HG02852 (cell line): ENCODE data around the gene S100A14.

Experiments used
- ATAC-seq: cut with Tn5 transposase; IDR thresholded peaks from one replicate; pipeline ENCODE4 v1.9.1; 2021; ENCODE audit warnings: mild to moderate bottlenecking, moderate library complexity; ENCODE audit not compliant: unreplicated experiment

S100A14 gene

DNA sequence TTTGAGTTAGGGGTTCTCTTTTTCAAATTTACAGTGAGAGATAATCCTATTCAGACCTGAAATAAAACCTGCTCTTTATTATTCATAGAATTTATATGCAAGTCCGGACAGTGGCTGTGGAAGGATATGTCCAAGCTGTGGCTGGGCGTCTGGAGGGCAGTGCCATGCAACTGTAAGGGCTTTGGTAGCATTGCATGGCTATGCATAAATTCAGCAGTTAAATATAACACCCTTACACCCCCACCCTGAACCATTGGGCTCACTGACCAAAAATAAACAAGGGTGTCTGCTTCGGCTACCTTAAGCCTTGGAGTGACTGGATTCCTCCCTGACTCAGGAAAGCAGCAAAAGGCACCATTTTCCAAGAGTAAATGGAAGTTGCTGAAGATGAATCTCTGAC lies 23.2 kb upstream of the S100A14 start:
- no peak for ATAC-seq

DNA sequence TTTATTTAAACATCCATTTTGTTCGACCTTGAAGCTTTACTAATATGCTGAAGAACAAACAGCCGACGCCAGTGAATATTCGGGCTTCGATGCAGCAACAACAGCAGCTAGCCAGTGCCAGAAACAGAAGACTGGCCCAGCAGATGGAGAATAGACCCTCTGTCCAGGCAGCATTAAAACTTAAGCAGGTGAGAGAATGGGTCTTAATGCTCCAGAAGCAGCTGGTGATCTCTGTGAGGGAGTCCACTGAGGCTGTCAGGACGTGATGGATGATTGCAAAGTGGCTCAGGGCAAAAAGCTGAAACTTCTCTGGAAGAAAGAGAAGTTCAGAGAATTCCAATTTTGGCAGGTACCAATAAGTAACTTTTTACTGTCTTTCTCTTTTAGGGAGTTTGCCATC lies 22.1 kb upstream of the S100A14 start:
- ATAC-seq, result no peak

DNA sequence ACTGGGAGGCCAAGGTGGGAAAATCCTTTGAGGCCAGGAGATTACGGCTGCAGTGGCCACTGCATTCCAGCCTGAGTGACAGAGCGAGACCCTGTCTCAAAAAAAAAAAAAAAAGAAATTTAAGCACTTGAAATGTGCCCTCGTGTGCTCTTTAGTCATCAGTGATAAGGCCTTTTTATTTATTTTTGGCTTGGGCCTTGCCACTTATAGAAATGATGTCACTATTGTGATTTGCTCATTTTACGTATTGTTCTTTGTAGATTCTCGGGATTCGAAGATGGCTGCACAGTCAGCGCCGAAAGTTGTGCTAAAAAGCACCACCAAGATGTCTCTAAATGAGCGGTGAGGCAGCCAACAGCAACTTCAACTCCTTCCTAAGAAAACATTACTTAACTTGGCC lies 20.2 kb upstream of the S100A14 start:
- ATAC-seq, result no peak

DNA sequence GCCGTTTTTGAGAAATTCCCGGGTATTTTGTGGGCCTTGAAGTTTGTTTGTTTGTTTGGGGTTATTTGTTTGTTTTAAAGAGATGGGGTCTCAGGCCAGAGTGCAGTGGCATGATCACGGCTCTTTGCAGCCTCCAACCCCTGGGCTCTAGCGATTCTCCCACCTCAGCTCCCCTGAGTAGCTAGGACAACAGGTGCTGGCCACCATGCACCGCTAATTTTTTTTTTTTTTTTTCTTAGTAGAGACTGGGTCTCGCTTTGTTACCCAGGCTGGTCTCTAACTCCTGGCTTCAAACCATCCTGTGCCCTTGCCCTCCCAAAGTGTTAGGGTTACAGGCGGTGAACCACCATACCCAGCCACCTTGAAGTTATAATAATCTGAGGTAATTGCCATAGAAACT lies 19.7 kb upstream of the S100A14 start:
- ATAC-seq, result no peak

DNA sequence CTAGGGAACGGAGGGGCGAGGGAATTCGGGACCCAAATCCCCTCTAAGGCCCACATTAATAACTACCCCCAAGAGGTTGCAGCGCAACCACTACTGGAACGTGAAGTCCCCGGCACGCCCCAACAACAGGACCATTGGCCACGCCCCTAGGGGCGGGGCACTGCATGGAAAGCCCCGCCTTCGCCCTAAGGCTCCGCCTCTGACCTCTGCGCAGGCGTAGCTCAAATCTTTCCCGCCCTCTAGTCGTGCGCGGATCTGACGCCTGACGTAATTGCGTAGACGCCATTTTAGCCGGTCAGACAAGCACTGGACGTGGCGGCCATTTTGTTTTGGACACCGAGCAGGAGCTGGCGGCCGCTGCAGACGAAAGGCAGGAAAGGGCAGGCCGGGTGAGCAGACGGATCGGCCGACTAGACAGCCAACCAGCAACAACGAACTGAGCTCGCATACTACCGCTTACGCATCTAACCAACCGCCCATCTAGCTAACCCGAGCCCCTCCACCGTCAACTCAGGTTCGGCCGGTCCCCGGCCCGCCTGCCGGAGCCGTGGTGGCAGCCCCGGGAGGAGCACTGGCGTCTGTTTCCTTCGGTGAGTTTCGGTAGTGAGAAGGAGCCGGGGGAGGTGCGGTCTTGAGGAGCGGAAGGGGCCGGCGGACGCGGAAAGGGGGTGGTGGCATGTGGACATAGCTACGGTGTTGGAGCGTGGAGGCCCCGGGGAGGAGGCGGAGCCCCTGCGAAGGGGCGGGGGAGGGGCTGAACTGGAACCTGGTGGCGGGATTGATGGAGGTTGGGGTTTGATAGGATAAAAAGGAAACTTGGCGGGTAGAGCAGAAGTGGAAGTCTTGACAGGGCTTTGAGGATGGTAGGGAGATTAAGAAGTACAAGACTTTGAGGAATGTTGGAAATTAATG lies 17.9 kb upstream of the S100A14 start, which contains the start of gene CHTOP:
Gene CHTOP, plus strand, starts transcription at position 313 of the 912 bp plus-strand sequence. CDS start 2,523 bp downstream, outside the sequence.
- ATAC-seq, result peak; percentile 87

DNA sequence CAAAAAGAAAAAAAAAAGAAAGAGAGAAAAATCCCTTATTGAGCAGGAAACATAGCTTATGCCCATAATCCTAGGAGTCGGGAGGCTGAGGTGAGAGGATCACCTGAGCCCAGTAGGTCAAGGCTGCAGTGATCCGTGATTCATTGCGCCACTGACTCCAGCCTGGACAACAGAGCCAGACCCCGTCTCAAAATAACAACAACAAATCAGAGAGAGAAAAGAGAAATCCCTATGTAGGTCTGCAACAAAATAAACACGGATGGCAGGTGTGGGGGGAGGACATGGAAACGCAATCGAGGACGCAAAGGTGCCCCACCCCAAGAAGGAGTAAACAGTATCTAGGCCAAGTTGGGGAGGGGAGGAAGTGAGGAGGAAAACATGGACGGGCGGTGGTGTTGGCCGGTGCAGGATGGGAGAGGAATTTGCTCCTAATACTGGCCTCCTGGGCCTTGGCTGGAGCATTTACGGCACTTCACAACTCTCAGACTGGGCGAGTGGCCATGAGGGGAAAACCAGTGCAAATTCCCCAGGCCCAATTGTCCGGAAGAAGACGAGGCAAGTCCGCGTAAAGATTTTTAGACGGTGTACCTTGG lies 17.1 kb upstream of the S100A14 start:
- ATAC-seq, result peak; percentile 4

DNA sequence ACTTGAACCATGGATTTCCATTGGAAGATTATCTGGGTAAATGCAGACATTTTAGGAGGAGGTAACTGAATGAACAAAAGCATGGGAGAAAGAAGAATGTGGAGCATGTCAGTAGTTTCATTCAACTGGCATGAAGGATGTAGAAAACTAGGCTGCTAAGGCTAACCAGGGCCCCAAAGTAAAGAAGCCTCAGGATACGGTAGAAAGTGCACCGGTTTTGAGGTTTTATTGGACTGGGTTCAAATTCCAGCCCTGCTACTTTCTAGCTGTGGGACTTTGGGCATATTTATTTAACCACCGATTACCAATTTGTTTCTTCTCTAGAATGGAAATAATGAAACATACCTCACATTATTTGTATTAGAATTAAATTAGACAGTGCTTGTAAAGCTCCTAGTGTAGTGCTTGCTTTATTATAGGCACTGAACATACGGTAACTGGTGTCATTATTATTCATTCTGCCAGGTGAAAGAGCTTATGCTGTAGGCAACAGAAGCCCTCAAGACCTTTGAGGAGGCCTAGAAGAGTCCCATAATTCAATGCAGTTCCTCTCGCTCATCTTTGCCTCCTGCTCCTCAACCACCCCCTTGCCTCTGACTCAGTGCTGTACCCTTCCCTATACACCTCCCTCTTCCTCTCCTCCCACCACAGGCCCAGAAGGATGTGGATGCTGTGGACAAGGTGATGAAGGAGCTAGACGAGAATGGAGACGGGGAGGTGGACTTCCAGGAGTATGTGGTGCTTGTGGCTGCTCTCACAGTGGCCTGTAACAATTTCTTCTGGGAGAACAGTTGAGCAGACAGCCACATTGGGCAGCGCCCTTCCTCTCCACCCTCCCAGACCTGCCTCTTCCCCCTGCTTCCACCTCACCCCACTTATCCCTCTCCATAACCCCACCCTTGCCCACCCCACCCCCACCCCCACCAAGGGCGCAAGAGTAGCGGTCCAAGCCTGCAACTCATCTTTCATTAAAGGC lies 15.2 kb upstream of the S100A14 start:
- ATAC-seq, result no peak

DNA sequence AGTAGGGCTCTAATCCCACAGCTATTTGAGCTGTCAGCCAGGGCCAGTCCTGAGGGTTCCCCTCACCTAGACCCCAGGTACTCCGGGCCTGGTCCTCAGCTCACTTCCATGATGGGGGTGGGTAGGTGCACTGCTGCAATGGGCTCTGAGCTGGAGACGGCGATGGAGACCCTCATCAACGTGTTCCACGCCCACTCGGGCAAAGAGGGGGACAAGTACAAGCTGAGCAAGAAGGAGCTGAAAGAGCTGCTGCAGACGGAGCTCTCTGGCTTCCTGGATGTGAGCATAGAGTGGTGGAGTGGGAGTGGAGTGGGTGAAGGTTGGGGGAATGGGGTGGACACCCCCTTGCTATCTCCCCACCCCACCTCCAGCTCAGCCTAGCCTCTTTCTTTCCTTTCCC lies 14.3 kb upstream of the S100A14 start:
- ATAC-seq, result no peak

DNA sequence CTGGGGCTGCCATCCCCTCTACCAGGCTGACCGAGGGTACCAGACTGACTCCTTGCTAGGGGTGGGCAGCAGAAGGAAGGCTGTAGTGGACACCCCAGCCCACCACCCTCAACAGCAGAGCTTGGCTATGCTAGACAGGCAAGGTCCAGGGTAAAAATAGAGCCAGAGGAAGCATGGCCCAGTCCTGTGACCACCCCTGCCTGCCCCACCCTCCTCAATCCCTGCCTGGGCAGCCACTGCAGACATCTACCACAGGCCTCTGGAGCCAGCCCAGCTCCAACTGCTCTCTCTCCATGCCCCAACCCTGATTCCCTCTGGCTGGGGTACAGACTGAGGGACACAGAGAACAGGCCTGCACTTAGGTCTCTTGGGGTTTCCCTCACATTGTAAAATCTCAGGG lies 13.8 kb upstream of the S100A14 start:
- no peak for ATAC-seq

DNA sequence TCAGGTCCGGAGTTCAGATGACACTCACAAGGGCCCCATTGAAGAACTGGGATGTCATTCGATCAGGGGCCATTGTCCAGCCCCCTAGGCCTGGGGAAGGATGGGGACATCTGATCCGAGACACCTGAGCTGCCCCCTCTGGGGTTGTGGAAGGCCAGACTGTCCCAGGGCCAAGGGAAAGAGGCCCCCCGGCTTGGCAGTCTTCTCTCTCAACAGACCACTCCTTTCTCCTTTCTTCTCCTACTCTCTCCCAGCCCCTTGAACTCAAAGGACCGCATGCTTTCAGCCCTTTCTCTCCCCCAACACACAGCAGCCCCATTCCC lies 13.2 kb upstream of the S100A14 start:
- no peak for ATAC-seq

DNA sequence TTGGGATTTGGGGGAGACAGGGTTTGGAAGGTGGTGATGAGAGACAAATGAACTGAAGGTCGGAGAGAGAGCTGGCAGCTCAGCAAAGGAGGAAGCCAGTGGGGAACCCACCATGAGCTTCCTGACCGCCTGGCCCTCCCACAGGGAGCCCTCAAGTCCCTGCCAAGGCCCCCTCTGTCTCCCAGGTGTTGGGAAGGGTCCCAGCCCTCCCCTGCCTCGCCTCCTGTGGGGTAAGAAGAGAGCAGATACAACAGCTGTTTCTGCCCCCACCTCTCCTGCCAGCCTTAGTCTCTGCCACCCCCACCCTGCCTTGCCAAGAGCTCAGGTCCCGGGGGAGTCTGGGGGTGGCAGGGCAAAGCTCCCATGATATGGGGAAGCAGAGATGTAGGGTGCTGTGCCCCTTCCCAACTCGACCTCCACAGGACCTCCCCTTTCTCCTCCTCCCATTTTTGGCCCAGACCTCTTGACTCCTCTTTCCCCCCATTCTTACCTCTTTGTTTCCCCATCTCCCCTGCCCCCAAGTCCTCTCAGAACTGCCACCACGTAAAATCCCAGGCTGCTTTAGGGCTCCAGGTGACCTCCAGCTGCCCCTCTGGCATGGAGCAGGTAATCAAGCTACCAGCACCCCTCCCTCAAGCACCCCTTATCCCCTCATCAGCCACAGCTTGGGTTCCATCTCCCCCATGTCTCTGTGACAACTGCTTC lies 12.7 kb upstream of the S100A14 start:
- no peak for ATAC-seq

DNA sequence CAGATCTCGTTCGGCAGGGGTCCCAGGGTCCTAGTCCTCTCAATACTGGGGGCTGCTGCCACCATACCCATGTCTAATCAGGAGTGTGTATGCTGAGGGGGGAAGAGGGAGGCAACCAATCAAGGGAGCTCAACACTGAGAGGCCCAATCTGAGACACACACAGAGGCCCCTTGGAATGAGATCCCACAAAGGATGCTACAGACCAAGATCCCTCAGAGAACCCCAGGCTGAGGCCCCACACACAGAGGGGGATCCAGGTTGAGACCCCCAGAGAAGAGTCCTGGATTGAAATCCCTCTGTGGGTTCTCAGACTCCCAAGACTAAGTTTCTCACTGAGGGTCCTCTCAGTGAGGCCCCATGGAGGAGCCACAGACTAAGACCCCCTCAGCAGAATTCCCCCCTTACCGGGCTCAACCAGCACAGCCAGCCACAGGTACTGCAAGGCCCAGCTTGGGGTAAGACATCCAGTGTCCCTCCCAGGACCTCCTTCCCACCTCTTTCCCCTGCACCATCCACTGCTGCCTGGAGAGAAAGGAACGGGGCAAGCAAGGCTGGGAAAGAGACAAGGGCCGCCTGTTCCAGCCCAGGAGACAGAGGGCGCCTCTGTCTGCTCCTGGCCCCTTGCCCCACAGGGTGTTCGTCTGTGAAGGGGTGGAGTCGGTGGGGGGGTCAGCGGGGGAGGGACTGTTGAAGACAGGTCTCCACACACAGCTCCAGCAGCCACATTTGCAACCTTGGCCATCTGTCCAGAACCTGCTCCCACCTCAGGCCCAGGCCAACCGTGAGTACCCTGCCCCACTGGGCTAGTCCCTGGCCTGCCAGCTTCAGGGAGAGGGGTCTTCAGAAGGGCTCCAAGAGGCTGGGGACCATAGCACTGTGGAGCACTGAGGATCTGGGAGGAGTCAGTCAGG lies 11.8 kb upstream of the S100A14 start, which contains the start of gene S100A1:
Gene S100A1, plus strand, starts transcription at position 720 of the 912 bp plus-strand sequence. CDS start 2,088 bp downstream, outside the sequence.
- no peak for ATAC-seq

DNA sequence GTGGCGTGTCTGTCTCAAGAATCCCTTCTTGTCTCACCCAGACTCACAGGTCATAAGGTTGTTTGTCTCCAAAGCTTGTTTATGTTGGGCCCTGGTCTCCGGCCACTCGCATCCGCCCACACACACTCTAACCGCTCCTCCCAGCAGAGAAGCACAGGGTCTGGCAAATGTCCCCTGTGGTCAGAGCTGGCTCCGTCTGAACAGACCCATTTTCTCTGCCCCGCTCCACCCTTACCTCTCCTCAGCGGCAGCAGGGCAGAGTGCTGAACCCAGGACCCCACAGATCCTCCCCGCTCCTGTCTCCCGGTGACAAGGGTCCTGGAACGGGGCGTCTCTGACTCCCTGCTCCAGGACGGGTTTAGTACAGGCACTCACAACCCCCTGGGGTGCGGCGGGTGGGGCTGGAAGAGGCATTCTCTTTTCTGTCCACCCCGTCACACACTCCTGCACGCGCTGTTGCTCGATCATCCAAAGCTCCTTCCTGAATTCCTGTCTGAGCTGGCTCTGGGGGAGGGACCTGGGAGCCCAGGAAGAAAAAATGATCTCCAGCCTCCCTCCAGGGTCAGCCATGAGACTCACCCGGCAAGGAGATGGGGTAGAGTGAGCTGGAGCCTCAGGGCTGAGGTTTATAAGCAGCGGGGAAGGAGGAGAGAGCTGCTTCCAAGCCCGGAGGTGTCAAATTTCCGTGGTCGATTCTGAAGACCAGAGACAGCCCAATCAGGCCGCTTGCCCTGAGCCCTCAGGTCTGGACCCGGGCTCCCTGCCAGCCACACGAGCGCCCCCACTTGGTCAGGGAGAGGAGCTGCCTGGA lies 11.0 kb upstream of the S100A14 start, which contains the start of gene S100A13:
Gene S100A13, minus strand, starts transcription at position 602 of the 811 bp plus-strand sequence. CDS start 1,033 bp downstream, outside the sequence.
- ATAC-seq, result no peak

DNA sequence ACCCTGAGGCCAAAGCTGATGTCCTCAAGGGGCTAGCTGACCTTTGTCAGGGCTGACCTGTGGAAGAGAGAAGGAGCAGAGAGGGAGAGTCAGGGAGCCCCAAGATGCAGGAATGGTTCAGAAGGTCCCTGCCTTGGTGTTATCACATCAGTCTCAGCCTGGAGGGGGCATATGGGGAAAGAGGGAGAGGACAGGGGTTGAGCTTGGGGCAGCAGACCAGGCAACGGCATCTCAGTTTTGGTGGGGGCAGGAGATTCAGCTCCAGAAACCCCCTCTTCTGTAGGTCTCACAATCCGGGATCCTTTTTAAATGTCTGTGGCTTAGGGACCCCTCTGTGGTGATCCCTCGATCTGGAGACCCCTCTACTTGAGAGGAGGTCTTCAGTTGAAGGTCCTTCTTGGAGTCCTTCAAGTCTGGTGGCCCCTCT lies 10.4 kb upstream of the S100A14 start:
- ATAC-seq, result no peak

DNA sequence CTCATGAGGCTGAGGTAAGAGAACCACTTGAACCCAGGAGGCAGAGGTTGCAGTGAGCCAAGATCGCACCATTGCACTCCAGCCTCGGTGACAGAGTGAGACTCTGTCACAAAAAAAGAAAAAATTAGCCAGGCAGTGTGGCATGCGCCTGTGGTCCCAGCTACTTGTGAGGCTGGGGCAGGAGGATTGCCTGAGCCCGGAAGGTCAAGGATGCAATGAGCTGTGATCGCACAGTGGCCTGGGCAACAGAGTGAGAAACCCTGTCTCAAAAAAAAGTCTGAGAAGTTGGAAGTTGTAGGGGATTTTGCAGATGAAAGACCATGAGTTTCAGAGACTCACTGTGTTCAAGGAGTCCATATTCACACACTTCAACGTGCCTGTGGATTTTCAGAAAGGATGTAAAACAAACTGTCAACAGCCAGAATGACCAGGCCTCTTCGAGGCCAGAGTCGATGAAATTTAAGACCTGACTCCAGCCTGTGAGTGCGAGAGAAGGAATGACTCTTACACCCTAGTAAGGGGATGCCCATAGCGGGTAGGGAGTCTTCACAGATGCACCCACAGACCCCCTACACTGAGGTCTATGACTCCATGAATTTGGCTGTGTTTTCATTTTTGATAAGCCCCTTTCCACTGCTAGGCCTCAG lies 9.0 kb upstream of the S100A14 start:
- ATAC-seq, result no peak

DNA sequence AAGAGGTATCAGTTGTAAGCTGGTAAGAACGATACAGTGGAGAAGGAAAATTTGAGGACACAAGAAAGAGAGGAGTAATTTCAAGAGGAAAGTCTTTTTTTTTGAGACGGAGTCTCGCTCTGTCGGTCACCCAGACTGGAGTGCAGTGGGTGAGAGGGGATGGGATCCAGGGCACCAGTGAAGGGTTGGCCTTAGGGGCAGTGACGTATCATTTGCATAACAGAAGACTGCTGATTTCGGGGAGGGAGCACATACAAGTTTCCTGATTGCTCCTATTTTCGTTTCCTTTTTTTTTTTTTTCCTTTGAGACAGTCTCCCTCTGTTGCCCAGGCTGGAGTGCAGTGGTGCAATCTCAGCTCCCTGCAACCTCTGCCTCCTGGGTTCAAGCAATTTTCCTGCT lies 7.0 kb upstream of the S100A14 start:
- ATAC-seq, result no peak

DNA sequence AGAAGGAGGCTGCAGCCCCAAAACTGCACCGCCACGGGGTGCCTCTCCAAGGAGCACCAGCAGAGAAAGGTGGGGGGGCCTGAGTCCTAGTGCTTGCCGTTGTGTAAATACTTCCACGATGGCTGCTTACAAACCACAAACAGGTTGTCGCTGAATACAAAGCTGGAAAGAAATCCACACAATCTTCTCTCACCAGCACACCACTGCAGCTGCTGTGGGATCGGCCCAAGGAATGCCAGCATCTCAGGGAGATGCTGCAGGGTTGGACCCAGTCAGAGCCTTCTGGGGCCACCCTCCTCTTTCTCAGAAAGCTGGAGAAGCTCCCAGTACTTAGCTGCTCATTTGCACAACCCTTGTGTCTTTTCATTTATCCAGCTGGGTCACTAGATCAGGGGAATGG lies 3.0 kb upstream of the S100A14 start:
- no peak for ATAC-seq

DNA sequence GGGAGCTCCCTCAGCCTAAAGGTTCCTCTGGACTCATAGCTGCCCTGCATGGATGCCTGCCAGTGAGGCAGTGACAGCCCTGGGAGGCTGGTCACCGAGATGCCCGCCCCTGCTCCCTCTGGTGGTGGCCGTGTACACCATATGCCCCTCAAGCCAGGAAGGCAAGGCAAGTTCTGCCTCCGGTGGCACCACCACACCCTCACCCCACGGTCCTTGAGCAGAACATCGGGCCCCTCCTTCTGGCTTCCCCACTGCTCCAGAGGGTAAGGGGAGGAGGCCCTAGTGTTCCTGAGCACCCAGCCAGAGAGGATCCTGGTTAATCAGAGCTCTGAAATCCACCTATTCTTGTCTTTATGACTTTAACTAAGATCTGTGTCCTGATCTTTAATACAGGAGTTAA lies 1.5 kb upstream of the S100A14 start:
- no peak for ATAC-seq
